ENCODE results near the gene LSM14A.

LSM14A gene

DNA sequence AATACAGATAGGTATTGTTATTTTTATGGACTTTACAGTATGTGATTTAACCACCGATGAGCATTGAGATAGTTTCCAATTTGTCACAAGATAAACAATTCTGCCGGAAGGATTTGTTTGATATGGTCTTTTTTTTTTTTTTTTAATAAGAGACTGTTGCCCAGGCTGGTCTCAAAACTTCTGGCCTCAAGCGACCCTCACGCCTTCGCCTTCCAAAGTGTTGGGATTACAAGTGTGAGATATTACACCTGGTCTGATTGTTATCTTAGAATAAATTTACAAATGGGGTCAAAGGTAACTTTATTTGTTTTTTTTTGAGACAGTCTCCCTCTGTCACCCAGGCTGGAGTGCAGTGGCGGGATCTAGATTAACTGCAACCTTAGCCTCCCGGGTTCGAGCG is 83.2 kb downstream of the LSM14A start:
- H3K9me3 ChIP-seq (ENCODE audit: control insufficient read depth, insufficient read depth, low read depth, low read length) = no peaks in the 10 kb centered on the region
- peak overlapping the region; percentile 77 for H3K4me3 ChIP-seq (ENCODE audit: low read depth, low read length)
- TF ChIP-seq IKZF3 (tag by site-specific recombination; IDR thresholded peaks at IDR 0.05) (no peak), ZNF776 (tag by site-specific recombination; IDR thresholded peaks at IDR 0.05; ENCODE audit: borderline replicate concordance) (no peak), ZNF335 (tag by site-specific recombination; conservative IDR thresholded peaks at IDR 0.05) (0 out of 2 replicates have a peak, but pooled peaks have one; percentile 44), ZNF521 (tag by site-specific recombination; IDR thresholded peaks at IDR 0.05) (no peak), ZNF174 (tag by site-specific recombination; IDR thresholded peaks at IDR 0.05) (no peak), ZNF623 (tag by site-specific recombination; IDR thresholded peaks at IDR 0.05) (0 out of 2 replicates have a peak, but pooled peaks have one; percentile 6), ZNF138 (tag by site-specific recombination; IDR thresholded peaks at IDR 0.05; ENCODE audit: borderline replicate concordance) (peak; percentile 6; the same call in 1 of the 2 replicates), KLF7 (tag by site-specific recombination; IDR thresholded peaks at IDR 0.05; ENCODE audit: borderline replicate concordance) (peak; percentile 52; the same call in 1 of the 2 replicates), ZNF169 (tag by site-specific recombination; IDR thresholded peaks at IDR 0.05) (no peak)
- TF ChIP-seq, protein P1, sequence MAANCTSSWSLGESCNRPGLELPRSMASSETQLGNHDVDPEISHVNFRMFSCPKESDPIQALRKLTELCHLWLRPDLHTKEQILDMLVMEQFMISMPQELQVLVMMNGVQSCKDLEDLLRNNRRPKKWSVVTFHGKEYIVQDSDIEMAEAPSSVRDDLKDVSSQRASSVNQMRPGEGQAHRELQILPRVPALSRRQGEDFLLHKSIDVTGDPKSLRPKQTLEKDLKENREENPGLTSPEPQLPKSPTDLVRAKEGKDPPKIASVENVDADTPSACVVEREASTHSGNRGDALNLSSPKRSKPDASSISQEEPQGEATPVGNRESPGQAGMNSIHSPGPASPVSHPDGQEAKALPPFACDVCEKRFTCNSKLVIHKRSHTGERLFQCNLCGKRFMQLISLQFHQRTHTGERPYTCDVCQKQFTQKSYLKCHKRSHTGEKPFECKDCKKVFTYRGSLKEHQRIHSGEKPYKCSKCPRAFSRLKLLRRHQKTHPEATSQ (tag by site-specific recombination; IDR thresholded peaks at IDR 0.05) = no peak
- TF ChIP-seq, protein P2, sequence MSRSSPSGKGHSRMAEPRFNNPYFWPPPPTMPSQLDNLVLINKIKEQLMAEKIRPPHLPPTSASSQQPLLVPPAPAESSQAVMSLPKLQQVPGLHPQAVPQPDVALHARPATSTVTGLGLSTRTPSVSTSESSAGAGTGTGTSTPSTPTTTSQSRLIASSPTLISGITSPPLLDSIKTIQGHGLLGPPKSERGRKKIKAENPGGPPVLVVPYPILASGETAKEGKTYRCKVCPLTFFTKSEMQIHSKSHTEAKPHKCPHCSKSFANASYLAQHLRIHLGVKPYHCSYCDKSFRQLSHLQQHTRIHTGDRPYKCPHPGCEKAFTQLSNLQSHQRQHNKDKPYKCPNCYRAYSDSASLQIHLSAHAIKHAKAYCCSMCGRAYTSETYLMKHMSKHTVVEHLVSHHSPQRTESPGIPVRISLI (tag by site-specific recombination; IDR thresholded peaks at IDR 0.05) = peak; percentile 73
- TF ChIP-seq, protein P3, sequence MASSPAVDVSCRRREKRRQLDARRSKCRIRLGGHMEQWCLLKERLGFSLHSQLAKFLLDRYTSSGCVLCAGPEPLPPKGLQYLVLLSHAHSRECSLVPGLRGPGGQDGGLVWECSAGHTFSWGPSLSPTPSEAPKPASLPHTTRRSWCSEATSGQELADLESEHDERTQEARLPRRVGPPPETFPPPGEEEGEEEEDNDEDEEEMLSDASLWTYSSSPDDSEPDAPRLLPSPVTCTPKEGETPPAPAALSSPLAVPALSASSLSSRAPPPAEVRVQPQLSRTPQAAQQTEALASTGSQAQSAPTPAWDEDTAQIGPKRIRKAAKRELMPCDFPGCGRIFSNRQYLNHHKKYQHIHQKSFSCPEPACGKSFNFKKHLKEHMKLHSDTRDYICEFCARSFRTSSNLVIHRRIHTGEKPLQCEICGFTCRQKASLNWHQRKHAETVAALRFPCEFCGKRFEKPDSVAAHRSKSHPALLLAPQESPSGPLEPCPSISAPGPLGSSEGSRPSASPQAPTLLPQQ (tag by site-specific recombination; IDR thresholded peaks at IDR 0.05) = no peak
- POLR2A ChIA-PET = no interaction called here
- peaks cover 0 to 25% of the 10 kb centered on the region in 2 experiments; a peak in 2 of 3 replicates for H3K36me3 ChIP-seq (ENCODE audit: control insufficient read depth in 2 of 2, insufficient read depth in 1 of 2, low read length in 2 of 2)
- CTCF ChIA-PET = interaction anchor here (0.7 kb wide), 1 partner anchor 42 kb away, joined by 3 read pairs; no protein-coding TSS in a partner anchor
- peaks cover 34% of the 10 kb centered on the region for H3K4me1 ChIP-seq (ENCODE audit: control insufficient read depth, insufficient read depth, low read length)
- peak overlapping the region; percentile 95 for H3K27ac ChIP-seq (ENCODE audit: extremely low read depth, low read depth, low read length)

DNA sequence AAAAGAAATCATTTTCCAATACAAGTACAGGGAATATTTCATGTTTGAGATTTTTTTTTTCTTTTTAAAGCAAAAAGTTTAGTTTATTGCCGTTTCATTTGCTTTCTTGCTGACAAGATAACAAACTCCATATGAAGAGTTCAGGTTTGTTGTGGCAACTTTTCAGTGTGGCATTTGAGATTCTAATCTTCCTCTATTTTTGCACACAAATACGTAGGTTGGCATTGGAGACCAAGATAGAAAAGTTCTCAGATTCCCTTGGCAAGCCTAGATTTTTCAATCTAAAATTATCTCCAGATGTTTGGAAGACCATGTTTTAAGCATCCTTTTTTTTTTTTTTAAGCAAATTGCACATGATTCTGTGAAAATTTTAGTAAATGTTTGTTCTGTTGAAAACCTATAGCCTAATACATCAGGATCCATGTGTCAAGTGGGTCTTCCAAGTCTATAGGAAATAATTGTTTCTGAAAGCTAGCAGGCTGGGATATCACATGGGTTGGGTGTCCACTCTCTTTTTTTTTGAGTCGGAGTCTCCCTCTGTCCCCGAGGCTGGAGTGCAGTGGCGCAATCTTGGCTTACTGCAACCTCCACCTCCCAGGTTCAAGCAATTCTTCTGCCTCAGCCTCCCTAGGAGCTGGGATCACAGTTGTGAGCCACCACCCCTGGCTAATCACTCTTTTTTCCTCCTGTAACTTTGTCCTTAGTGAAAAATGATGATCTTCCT is 84.7 kb downstream of the LSM14A start:
- no peaks in the 10 kb centered on the region for H3K9me3 ChIP-seq (ENCODE audit: control insufficient read depth, insufficient read depth, low read depth, low read length)
- H3K27ac ChIP-seq (ENCODE audit: extremely low read depth, low read depth, low read length) = no peak overlapping the region
- H3K4me3 ChIP-seq (ENCODE audit: low read depth, low read length) = no peak overlapping the region
- ChIA-PET CTCF (interaction anchor here (0.6 to 1.4 kb wide), 6 partner anchors 15 to 161 kb away, joined by 3 to 7 read pairs (median 3); no protein-coding TSS in a partner anchor), POLR2A (interaction anchor here (1.1 kb wide), 1 partner anchor 20 kb away, joined by 3 read pairs; no protein-coding TSS in a partner anchor)
- peaks cover 39% of the 10 kb centered on the region for H3K4me1 ChIP-seq (ENCODE audit: control insufficient read depth, insufficient read depth, low read length)
- no peak for TF ChIP-seq ZSCAN16 (tag by site-specific recombination; IDR thresholded peaks at IDR 0.05)
- TF ChIP-seq, protein P4, sequence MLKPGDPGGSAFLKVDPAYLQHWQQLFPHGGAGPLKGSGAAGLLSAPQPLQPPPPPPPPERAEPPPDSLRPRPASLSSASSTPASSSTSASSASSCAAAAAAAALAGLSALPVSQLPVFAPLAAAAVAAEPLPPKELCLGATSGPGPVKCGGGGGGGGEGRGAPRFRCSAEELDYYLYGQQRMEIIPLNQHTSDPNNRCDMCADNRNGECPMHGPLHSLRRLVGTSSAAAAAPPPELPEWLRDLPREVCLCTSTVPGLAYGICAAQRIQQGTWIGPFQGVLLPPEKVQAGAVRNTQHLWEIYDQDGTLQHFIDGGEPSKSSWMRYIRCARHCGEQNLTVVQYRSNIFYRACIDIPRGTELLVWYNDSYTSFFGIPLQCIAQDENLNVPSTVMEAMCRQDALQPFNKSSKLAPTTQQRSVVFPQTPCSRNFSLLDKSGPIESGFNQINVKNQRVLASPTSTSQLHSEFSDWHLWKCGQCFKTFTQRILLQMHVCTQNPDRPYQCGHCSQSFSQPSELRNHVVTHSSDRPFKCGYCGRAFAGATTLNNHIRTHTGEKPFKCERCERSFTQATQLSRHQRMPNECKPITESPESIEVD (tag by site-specific recombination; IDR thresholded peaks at IDR 0.05) = peak; percentile 35; the same call in 1 of the 2 replicates
- TF ChIP-seq, protein P5, sequence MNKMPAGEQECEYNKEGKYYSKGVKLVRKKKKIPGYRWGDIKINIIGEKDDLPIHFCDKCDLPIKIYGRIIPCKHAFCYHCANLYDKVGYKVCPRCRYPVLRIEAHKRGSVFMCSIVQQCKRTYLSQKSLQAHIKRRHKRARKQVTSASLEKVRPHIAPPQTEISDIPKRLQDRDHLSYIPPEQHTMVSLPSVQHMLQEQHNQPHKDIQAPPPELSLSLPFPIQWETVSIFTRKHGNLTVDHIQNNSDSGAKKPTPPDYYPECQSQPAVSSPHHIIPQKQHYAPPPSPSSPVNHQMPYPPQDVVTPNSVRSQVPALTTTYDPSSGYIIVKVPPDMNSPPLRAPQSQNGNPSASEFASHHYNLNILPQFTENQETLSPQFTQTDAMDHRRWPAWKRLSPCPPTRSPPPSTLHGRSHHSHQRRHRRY (tag by site-specific recombination; IDR thresholded peaks at IDR 0.05) = no peak
- TF ChIP-seq, protein P6, sequence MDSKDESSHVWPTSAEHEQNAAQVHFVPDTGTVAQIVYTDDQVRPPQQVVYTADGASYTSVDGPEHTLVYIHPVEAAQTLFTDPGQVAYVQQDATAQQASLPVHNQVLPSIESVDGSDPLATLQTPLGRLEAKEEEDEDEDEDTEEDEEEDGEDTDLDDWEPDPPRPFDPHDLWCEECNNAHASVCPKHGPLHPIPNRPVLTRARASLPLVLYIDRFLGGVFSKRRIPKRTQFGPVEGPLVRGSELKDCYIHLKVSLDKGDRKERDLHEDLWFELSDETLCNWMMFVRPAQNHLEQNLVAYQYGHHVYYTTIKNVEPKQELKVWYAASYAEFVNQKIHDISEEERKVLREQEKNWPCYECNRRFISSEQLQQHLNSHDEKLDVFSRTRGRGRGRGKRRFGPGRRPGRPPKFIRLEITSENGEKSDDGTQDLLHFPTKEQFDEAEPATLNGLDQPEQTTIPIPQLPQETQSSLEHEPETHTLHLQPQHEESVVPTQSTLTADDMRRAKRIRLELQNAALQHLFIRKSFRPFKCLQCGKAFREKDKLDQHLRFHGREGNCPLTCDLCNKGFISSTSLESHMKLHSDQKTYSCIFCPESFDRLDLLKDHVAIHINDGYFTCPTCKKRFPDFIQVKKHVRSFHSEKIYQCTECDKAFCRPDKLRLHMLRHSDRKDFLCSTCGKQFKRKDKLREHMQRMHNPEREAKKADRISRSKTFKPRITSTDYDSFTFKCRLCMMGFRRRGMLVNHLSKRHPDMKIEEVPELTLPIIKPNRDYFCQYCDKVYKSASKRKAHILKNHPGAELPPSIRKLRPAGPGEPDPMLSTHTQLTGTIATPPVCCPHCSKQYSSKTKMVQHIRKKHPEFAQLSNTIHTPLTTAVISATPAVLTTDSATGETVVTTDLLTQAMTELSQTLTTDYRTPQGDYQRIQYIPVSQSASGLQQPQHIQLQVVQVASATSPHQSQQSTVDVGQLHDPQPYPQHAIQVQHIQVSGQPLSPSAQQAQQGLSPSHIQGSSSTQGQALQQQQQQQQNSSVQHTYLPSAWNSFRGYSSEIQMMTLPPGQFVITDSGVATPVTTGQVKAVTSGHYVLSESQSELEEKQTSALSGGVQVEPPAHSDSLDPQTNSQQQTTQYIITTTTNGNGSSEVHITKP (tag by site-specific recombination; IDR thresholded peaks at IDR 0.05) = peak; percentile 44; the same call in 1 of the 2 replicates
- peak; percentile 63; the same call in 1 of the 2 replicates for TF ChIP-seq ZNF600 (tag by site-specific recombination; IDR thresholded peaks at IDR 0.05)
- TF ChIP-seq PRDM1 (tag by site-specific recombination; IDR thresholded peaks at IDR 0.05) = peak; percentile 45; the same call in 1 of the 2 replicates
- TF ChIP-seq ZNF670 (tag by site-specific recombination; IDR thresholded peaks at IDR 0.05; ENCODE audit: low read depth) = no peak
- 0 out of 2 replicates have a peak, but pooled peaks have one; percentile 11 for TF ChIP-seq ZEB2 (tag by site-specific recombination; IDR thresholded peaks at IDR 0.05)
- H3K36me3 ChIP-seq (ENCODE audit: control insufficient read depth in 2 of 2, insufficient read depth in 1 of 2, low read length in 2 of 2) = peaks cover 0 to 28% of the 10 kb centered on the region in 2 experiments; a peak in 2 of 3 replicates
